Activated T-cell treated with anti-CD3 and anti-CD28 coated beads, Interleukin-2, amount 50 U/mL, for 4 hours (primary cell): ENCODE data around the gene C12orf43. TPM values are rescaled to one million over a fixed set of nuclear protein-coding genes. Genes with fewer than 3 reads are reported as not detected.

Experiments used
- ATAC-seq, 2 donors: fragments of 200-7000 bp; cut with Tn5 transposase; one replicate each; pipeline ENCODE4 v1.10.0; 2021
- DNase-seq: peaks from one replicate; pipeline ENCODE4 v3.0.0-alpha.2; 2020
- H3K27me3 Mint-ChIP-seq: one replicate; pipeline ENCODE4 v1.8.0; 2021; ENCODE audit warnings: low read depth, mixed read lengths
- H3K36me3 Mint-ChIP-seq: one replicate; pipeline ENCODE4 v1.8.0; 2022; ENCODE audit warnings: mixed read lengths; ENCODE audit not compliant: insufficient read depth
- H3K4me1 Mint-ChIP-seq: one replicate; pipeline ENCODE4 v1.8.0; 2021; ENCODE audit warnings: low read depth, mixed read lengths
- H3K4me3 Mint-ChIP-seq: one replicate; pipeline ENCODE4 v1.8.0; 2021; ENCODE audit warnings: mild to moderate bottlenecking, moderate library complexity, mixed read lengths
- H3K9me3 Mint-ChIP-seq: one replicate; pipeline ENCODE4 v1.8.0; 2021; ENCODE audit warnings: mixed read lengths
- total RNA-seq, 3 donors: library from RNA; stranded (reverse); gene quantifications; one replicate each; pipeline ENCODE4 v1.2.1, GENCODE V29; 2021

Gene C12orf43
- total RNA-seq, 3 donors from 2014 or later: 40.3 to 55.0 (median 40.5) TPM

- H3K9me3 Mint-ChIP-seq: no peaks in the 10 kb centered on the region
- H3K4me1 Mint-ChIP-seq: peaks cover 18% of the 10 kb centered on the region
- ATAC-seq: no peak
Measured at GRCh38 chr12:121017966-121018491, 1.7 kb upstream of the C12orf43 start.

GRCh38 chr12:121013715-121014114 is 2.6 kb downstream of the C12orf43 start:
- DNase-seq (no peak), ATAC-seq (no peak)
- Mint-ChIP-seq H3K36me3 (peaks cover 27% of the 10 kb centered on the region), H3K27me3 (no peaks in the 10 kb centered on the region), H3K9me3 (no peaks in the 10 kb centered on the region), H3K4me1 (peaks cover 20% of the 10 kb centered on the region), H3K4me3 (peak overlapping the region; percentile 33)

More at GRCh38 chr12:121017966-121018491, 1.7 kb upstream of the C12orf43 start:
- Mint-ChIP-seq H3K4me3 (no peak overlapping the region), H3K27me3 (no peaks in the 10 kb centered on the region), H3K36me3 (peaks cover 18% of the 10 kb centered on the region)
- DNase-seq: no peak

GRCh38 chr12:121011820-121012219 is 4.5 kb downstream of the C12orf43 start:
- DNase-seq: no peak
- ATAC-seq: no peak
- Mint-ChIP-seq H3K4me1 (peaks cover 20% of the 10 kb centered on the region), H3K9me3 (no peaks in the 10 kb centered on the region), H3K4me3 (peak overlapping the region; percentile 6), H3K36me3 (peaks cover 28% of the 10 kb centered on the region), H3K27me3 (no peaks in the 10 kb centered on the region)

- Mint-ChIP-seq H3K27me3 (no peaks in the 10 kb centered on the region), H3K4me3 (no peak overlapping the region), H3K4me1 (peaks cover 16% of the 10 kb centered on the region), H3K9me3 (no peaks in the 10 kb centered on the region), H3K36me3 (peaks cover 28% of the 10 kb centered on the region)
- ATAC-seq: no peak
- no peak for DNase-seq
Measured at GRCh38 chr12:121010860-121011259, 5.4 kb downstream of the C12orf43 start.

GRCh38 chr12:121009741-121010140 is 6.5 kb downstream of the C12orf43 start:
- no peak for DNase-seq
- peaks cover 34% of the 10 kb centered on the region for H3K36me3 Mint-ChIP-seq
- no peaks in the 10 kb centered on the region for H3K9me3 Mint-ChIP-seq
- H3K27me3 Mint-ChIP-seq: no peaks in the 10 kb centered on the region
- no peak for ATAC-seq
- H3K4me1 Mint-ChIP-seq: peaks cover 9% of the 10 kb centered on the region
- H3K4me3 Mint-ChIP-seq: no peak overlapping the region

GRCh38 chr12:121008347-121009098 is 7.8 kb downstream of the C12orf43 start:
- Mint-ChIP-seq H3K36me3 (peaks cover 40% of the 10 kb centered on the region), H3K9me3 (no peaks in the 10 kb centered on the region), H3K4me1 (peaks cover 6% of the 10 kb centered on the region), H3K4me3 (no peak overlapping the region), H3K27me3 (no peaks in the 10 kb centered on the region)
- DNase-seq: no peak
- no peak for ATAC-seq

- Mint-ChIP-seq H3K9me3 (no peaks in the 10 kb centered on the region), H3K4me1 (peaks cover 3% of the 10 kb centered on the region), H3K4me3 (no peak overlapping the region), H3K27me3 (no peaks in the 10 kb centered on the region), H3K36me3 (peaks cover 28% of the 10 kb centered on the region)
- ATAC-seq (peak; percentile 37 to 69), DNase-seq (peak; percentile 26)
Measured at GRCh38 chr12:121005346-121005815, 10.9 kb downstream of the C12orf43 start.

GRCh38 chr12:121004253-121004815 is 12.0 kb downstream of the C12orf43 start:
- no peaks in the 10 kb centered on the region for H3K27me3 Mint-ChIP-seq
- no peaks in the 10 kb centered on the region for H3K9me3 Mint-ChIP-seq
- no peak for ATAC-seq
- peaks cover 28% of the 10 kb centered on the region for H3K36me3 Mint-ChIP-seq
- H3K4me1 Mint-ChIP-seq: peaks cover 3% of the 10 kb centered on the region
- no peak overlapping the region for H3K4me3 Mint-ChIP-seq
- DNase-seq: no peak

- H3K4me1 Mint-ChIP-seq: peaks cover 3% of the 10 kb centered on the region
- H3K9me3 Mint-ChIP-seq: no peaks in the 10 kb centered on the region
- no peaks in the 10 kb centered on the region for H3K27me3 Mint-ChIP-seq
- peaks cover 22% of the 10 kb centered on the region for H3K36me3 Mint-ChIP-seq
- ATAC-seq (no peak), DNase-seq (no peak)
- H3K4me3 Mint-ChIP-seq: no peak overlapping the region
Measured at GRCh38 chr12:121003650-121004049, 12.6 kb downstream of the C12orf43 start.

- peaks cover 3% of the 10 kb centered on the region for H3K4me1 Mint-ChIP-seq
- peaks cover 22% of the 10 kb centered on the region for H3K36me3 Mint-ChIP-seq
- no peaks in the 10 kb centered on the region for H3K27me3 Mint-ChIP-seq
- no peaks in the 10 kb centered on the region for H3K9me3 Mint-ChIP-seq
- DNase-seq (no peak), ATAC-seq (no peak)
- no peak overlapping the region for H3K4me3 Mint-ChIP-seq
Measured at GRCh38 chr12:121001841-121002483, 14.3 kb downstream of the C12orf43 start.

GRCh38 chr12:121001060-121001459 is 15.2 kb downstream of the C12orf43 start:
- H3K9me3 Mint-ChIP-seq: no peaks in the 10 kb centered on the region
- DNase-seq (no peak), ATAC-seq (no peak)
- no peak overlapping the region for H3K4me3 Mint-ChIP-seq
- H3K36me3 Mint-ChIP-seq: peaks cover 20% of the 10 kb centered on the region
- H3K27me3 Mint-ChIP-seq: no peaks in the 10 kb centered on the region
- H3K4me1 Mint-ChIP-seq: peaks cover 3% of the 10 kb centered on the region

- DNase-seq: no peak
- no peak for ATAC-seq
- peaks cover 19% of the 10 kb centered on the region for H3K36me3 Mint-ChIP-seq
- H3K9me3 Mint-ChIP-seq: no peaks in the 10 kb centered on the region
- H3K4me1 Mint-ChIP-seq: peaks cover 2% of the 10 kb centered on the region
- no peak overlapping the region for H3K4me3 Mint-ChIP-seq
- H3K27me3 Mint-ChIP-seq: no peaks in the 10 kb centered on the region
Measured at GRCh38 chr12:121000530-121000929, 15.8 kb downstream of the C12orf43 start.

GRCh38 chr12:120999191-121000120 is 16.8 kb downstream of the C12orf43 start:
- DNase-seq (no peak), ATAC-seq (peak; percentile 4 to 27)
- Mint-ChIP-seq H3K36me3 (peaks cover 10% of the 10 kb centered on the region), H3K27me3 (peaks cover 3% of the 10 kb centered on the region), H3K4me3 (no peak overlapping the region), H3K4me1 (no peaks in the 10 kb centered on the region), H3K9me3 (no peaks in the 10 kb centered on the region)

- no peak overlapping the region for H3K4me3 Mint-ChIP-seq
- ATAC-seq (no peak), DNase-seq (no peak)
- peaks cover 3% of the 10 kb centered on the region for H3K27me3 Mint-ChIP-seq
- H3K9me3 Mint-ChIP-seq: no peaks in the 10 kb centered on the region
- H3K36me3 Mint-ChIP-seq: peaks cover 4% of the 10 kb centered on the region
- H3K4me1 Mint-ChIP-seq: no peaks in the 10 kb centered on the region
Measured at GRCh38 chr12:120998435-120998834, 17.9 kb downstream of the C12orf43 start.
